Gastroesophageal sphincter (tissue), 3 donors: ENCODE measurements around the gene ADAM17.

Experiments used
- CTCF ChIP-seq, 4 experiments: fragments of 200-600 bp in 2 of 4; fragments of 450-650 bp in 2 of 4; sonication (generic) in 1 of 4; IDR thresholded peaks; one replicate each; pipeline ENCODE4 v1.5.1; 2017 to 2019; ENCODE audit warnings: antibody characterized with exemption in 4 of 4, mild to moderate bottlenecking in 2 of 4, moderate library complexity in 2 of 4
- EP300 ChIP-seq: sonication (generic); formaldehyde crosslinking; IDR thresholded peaks from one replicate; pipeline ENCODE4 v1.6.1; 2017; ENCODE audit warnings: antibody characterized with exemption, mild to moderate bottlenecking
- POLR2A ChIP-seq, 2 donors: fragments of 450-650 bp; IDR thresholded peaks; one replicate each; pipeline ENCODE4 v1.6.1; 2017; ENCODE audit warnings: antibody characterized with exemption in 2 of 2, mild to moderate bottlenecking in 2 of 2, moderate library complexity in 1 of 2
- POLR2AphosphoS5 ChIP-seq: sonication (generic); formaldehyde crosslinking; IDR thresholded peaks from one replicate; pipeline ENCODE4 v1.6.1; 2017; ENCODE audit warnings: antibody characterized with exemption

GRCh38 chr2:9508931-9509330 is 46.7 kb downstream of the ADAM17 start:
- TF ChIP-seq CTCF (IDR thresholded peaks at IDR 0.05) (no peak), POLR2A (IDR thresholded peaks at IDR 0.05) (no peak), EP300 (no peak), POLR2AphosphoS5 (no peak)
